ENCODE data around the gene PLXNC1.
A peak's percentile ranks its signal among the peaks of the same experiment; 100 is the strongest.
"Not testable (repeated sequence)": the region's sequence is repeated elsewhere in the genome, so short reads cannot be mapped to it uniquely, and the experiment has no call there.

Gene PLXNC1

GRCh38 chr12:94289461-94290312, 141.3 kb downstream of the PLXNC1 start:
- DNase-seq (ENCODE audit: low spot score): peak; percentile 33

GRCh38 chr12:94290353-94290752, 142.0 kb downstream of the PLXNC1 start:
- no peak for DNase-seq (ENCODE audit: low spot score)

- DNase-seq (ENCODE audit: low spot score): no peak
Observed at GRCh38 chr12:94297096-94297699, 148.8 kb downstream of the PLXNC1 start.

GRCh38 chr12:94297876-94298505, 149.6 kb downstream of the PLXNC1 start:
- no peak for DNase-seq (ENCODE audit: low spot score)

GRCh38 chr12:94299846-94300245, 151.5 kb downstream of the PLXNC1 start:
- no peak for DNase-seq (ENCODE audit: low spot score)

DNA sequence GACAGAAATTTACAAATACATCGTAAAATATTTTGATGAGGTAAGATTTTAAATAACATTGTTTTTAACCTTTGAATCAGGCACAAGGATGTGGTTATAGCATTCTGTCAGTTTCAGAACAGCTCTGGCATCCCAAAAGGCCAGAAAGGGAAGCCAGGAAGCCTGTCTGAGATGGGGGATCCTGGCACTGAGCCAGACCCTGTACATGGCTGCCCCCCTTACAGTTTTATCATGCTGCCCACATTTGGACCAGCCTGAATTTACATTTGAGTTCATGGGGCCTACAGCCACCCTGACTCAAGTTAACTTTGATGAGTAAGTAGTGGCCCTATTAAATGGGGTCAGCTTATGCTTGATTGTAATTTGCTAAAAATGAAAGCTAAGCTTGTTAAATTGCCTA, 155.6 kb downstream of the PLXNC1 start:
- no peak for DNase-seq (ENCODE audit: low spot score)

GRCh38 chr12:94304566-94305061, 156.2 kb downstream of the PLXNC1 start:
- DNase-seq (ENCODE audit: low spot score): no peak

- DNase-seq (ENCODE audit: low spot score): no peak
Observed at GRCh38 chr12:94305130-94305957, 157.0 kb downstream of the PLXNC1 start.

DNA sequence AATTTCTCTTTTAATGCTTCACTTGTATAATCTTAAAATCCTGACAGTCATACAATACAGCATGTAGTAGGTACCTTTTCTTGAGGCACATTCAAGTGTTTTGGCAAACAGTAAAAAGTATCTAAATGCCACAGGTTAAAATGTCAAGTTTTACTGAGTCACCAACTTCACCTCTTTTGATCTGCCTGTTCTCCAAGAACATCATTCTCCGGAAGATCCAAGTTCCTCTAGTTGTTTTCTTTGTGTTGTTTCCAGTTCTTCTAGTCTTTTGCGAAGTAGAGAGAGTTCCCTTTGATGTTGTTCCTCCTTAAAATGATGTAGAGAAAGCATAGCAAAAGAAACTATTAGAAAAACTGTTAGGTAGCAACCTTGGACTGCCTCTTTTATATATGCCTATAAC, 160.2 kb downstream of the PLXNC1 start:
- no peak for DNase-seq (ENCODE audit: low spot score)

DNA sequence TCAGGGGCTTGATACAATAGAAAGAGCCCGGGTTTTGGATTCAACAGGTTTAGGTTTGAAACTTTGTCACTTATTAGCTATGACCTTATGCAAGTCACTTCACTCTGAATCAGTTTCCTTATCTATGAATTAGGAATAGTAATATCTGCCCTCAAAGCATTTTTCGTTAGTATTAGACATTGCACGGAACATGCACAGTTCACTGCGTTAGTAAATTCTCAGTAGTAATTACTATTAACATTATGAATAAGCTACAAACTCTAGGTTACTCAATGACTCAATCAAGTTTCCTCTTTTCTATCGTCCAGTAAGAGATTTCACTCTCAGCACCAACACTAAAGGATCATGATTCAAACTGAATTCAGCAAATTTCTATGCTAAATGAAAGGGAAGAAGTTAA, 161.0 kb downstream of the PLXNC1 start:
- no peak for DNase-seq (ENCODE audit: low spot score)

- DNase-seq (ENCODE audit: low spot score): no peak
Observed at GRCh38 chr12:94312378-94312777, 164.0 kb downstream of the PLXNC1 start.

GRCh38 chr12:94316600-94316999, 168.2 kb downstream of the PLXNC1 start:
- DNase-seq (ENCODE audit: low spot score): not testable (repeated sequence)

GRCh38 chr12:94318181-94318580, 169.8 kb downstream of the PLXNC1 start:
- DNase-seq (ENCODE audit: low spot score): no peak

GRCh38 chr12:94320109-94320508, 171.7 kb downstream of the PLXNC1 start:
- DNase-seq (ENCODE audit: low spot score): no peak

DNA sequence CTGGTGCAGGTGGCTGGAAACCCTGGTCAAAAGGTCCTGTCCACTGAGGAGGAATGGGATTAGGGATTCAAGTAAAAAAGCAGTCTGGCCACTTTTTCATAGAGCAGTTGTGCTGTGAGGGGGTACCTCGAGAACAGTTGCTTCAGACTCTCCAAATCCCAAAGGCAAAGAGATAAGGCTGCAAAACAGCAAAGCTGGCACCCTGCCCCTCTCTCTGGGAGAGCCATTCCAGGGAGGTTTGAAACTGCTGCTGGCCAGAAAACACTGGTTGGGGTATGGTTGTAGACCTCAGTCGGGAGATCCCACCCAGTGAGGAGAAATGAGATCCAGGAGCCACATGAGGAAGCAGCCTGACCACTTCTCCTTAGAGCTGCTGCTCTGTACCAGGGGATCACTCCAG, 174.0 kb downstream of the PLXNC1 start:
- DNase-seq (ENCODE audit: low spot score): no peak

DNA sequence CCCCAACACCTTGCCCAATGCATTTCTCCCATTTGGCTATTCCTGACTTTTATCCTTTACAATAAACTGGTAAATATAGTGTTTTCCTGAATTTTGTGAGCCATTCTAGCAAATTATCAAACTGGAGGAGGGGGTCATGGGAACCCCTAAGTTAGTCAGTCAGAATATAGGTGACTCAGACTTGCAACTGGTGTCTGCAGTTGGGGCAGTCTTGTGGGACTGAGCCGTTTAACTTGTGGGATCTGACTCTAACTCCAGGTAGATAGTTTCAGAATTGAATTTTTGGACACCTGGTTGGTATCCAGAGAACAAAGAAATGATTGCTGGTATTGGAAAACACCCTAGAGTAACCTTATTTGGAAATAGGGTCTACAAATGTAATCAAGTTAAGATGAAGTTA, 177.9 kb downstream of the PLXNC1 start:
- no peak for DNase-seq (ENCODE audit: low spot score)

- DNase-seq (ENCODE audit: low spot score): no peak
Observed at GRCh38 chr12:94326727-94327126, 178.3 kb downstream of the PLXNC1 start.

GRCh38 chr12:94327809-94328208, 179.4 kb downstream of the PLXNC1 start:
- DNase-seq (ENCODE audit: low spot score): no peak

- peak; percentile 6 for DNase-seq (ENCODE audit: low spot score)
Observed at GRCh38 chr12:94329366-94329765, 181.0 kb downstream of the PLXNC1 start.

DNA sequence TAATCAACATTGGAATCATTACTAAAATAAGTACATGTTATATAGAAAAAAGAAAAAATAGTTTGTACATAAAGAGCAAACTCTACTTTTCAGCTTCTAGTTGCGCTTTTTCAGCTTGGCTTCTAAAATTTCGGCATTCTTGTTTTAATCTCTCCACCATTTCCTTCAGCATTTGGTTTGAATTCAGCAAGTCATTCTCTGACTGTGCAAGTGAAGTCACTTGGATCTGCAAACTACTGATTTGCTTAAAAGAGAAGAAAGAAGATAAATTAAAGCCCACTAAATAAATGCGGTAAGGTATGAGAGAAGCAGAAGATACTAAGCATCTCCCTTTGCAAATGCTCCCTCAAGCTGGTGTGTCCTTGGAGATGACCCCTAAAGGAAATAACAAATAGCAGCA, 185.0 kb downstream of the PLXNC1 start:
- DNase-seq (ENCODE audit: low spot score): no peak

DNA sequence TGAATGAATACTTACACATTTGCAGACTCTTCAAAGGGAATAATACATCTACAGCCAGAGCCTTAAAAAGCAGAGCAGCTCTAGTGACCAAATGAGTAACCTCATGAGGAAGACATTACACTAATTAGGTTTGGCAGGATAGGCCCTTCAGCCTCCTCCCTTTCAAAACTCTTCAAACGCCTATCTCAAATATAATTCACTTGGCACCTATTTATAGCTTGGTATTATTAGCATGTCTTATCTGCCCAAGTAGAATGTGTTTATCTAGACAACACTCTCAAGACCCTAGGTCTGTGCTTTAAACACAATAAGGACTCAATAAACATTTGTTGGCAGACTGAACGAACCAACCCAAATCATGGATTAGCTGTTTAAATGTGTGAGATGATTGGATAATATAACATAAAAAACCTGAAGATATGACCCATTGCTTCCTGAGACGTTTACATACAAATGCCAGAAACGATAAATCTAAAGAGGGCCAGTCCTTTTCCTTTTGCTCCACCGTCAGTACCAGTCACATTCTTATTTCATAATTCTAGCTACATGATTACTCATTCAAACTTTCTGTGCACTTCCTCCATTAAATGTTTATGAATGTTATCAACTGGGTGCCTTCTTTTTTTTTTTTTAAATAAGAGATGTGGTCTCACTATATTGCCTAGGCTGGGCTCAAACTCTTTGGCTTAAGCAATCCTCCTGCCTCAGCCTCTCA, 188.0 kb downstream of the PLXNC1 start:
- no peak for DNase-seq (ENCODE audit: low spot score)

Measured in Ammon's horn (tissue), 1 donor.